Middle frontal gyrus (tissue), 1 donor: ENCODE measurements around the gene CCN2.
"Not testable (repeated sequence)": the region's sequence is repeated elsewhere in the genome, so short reads cannot be mapped to it uniquely, and the experiment has no call there.

Experiments used
- DNase-seq: peaks from one replicate; pipeline ENCODE4 v3.0.0-alpha.2; 2015; ENCODE audit warnings: low spot score; ENCODE audit errors: extremely low spot score

Gene CCN2

GRCh38 chr6:131910219-131910589 lies 41.0 kb downstream of the CCN2 start:
- no peak for DNase-seq

- peak; percentile 83 for DNase-seq
Measured at GRCh38 chr6:131909408-131910218, 41.6 kb downstream of the CCN2 start.

DNA sequence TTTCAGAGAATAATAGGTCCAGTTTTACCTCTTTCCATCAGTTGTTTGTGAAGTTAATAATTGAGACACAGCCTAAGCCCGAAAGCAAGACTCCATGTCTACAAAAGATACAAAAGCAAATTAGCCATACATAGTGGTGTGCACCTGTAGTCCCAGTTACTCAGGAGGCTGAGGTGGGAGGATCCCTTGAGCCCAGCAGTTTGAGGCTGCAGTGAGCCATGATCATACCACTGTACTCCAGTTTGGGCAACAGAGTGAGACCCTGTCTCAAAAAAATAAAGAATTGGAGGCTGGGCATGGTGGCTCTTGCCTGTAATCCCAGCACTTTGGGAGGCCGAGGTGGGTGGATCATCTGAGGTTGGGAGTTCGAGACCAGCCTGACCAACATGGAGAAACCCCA lies 42.4 kb downstream of the CCN2 start:
- DNase-seq = not testable (repeated sequence)

GRCh38 chr6:131903734-131904133 lies 47.4 kb downstream of the CCN2 start:
- DNase-seq = not testable (repeated sequence)

DNA sequence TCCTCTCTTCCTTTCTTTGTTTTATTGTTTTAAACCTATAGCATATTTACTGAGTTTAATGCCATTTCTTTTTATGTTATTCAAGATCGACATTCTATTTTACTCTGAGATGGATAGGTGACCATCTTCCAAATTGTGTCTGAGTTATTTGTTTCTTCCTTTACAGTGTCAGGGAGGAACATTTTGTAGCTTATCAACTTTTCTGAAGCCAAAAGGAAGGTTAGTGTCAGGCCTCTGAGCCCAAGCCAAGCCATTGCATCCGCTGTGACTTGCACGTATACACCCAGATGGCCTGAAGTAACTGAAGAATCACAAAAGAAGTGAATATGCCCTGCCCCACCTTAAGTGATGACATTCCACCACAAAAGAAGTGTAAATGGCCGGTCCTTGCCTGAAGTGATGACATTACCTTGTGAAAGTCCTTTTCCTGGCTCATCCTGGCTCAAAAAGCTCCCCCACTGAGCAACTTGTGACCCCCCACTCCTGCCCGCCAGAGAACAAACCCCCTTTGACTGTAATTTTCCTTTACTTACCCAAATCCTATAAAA lies 49.8 kb downstream of the CCN2 start:
- not testable (repeated sequence) for DNase-seq

DNA sequence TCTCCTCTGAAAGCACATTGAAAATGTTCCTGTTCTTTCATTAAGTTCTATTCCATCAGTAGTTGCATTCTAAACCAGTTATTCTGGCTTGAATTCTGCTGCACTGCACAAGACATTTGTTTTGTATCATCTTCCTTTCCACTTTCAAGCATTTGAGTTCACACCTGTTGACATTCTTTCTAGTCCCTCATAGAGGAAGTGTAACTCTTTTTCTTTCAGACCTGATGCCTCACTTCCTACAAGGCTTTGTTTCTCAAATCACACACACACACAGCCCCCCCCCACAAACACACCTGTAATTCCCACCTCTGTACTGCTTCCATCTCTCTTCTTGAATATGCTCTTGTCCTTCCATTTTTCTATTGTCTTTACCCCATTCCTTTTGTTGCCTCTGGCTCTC lies 50.9 kb downstream of the CCN2 start:
- no peak for DNase-seq

- DNase-seq = no peak
Measured at GRCh38 chr6:131898718-131899117, 52.5 kb downstream of the CCN2 start.
